Small intestine (tissue), 7 donors: ENCODE measurements around the gene PDHX. TPM values are rescaled to one million over a fixed set of nuclear protein-coding genes. Genes with fewer than 3 reads are reported as not detected.

ENCODE experiments used
- DNase-seq, 2 donors: peaks; one replicate each; pipeline versions ENCODE4 v3.0.0 to v3.0.0-alpha.2; 2013
- FAIRE-seq: peaks from 2 replicates; lab custom pipeline; 2012; peaks lifted over from hg19 to GRCh38; lab: Jason Lieb, UNC
- H3K27ac ChIP-seq, 3 donors: one replicate each; pipeline ENCODE4 v1.5.1; 2013; ENCODE audit warnings: low read length in 2 of 3, mild to moderate bottlenecking in 2 of 3, control low read depth in 1 of 3, inconsistent platforms in 1 of 3, low read depth in 1 of 3, moderate library complexity in 1 of 3
- H3K27me3 ChIP-seq, 3 donors: one replicate each; pipeline ENCODE4 v1.6.1; 2013; ENCODE audit warnings: low read length in 3 of 3, inconsistent platforms in 1 of 3; ENCODE audit not compliant: control insufficient read depth in 3 of 3, insufficient read depth in 3 of 3
- H3K36me3 ChIP-seq, 3 donors: one replicate each; pipeline ENCODE4 v1.6.1; 2013; ENCODE audit warnings: low read length in 3 of 3, inconsistent platforms in 1 of 3, low read depth in 1 of 3, mild to moderate bottlenecking in 1 of 3, moderate library complexity in 1 of 3; ENCODE audit not compliant: control insufficient read depth in 3 of 3, insufficient read depth in 2 of 3
- H3K4me1 ChIP-seq, 3 donors: one replicate each; pipeline ENCODE4 v1.6.1; 2013; ENCODE audit warnings: low read length in 2 of 3, inconsistent platforms in 1 of 3, low read depth in 1 of 3, mild to moderate bottlenecking in 1 of 3, moderate library complexity in 1 of 3; ENCODE audit not compliant: control insufficient read depth in 3 of 3, insufficient read depth in 2 of 3
- H3K4me3 ChIP-seq, 3 donors: one replicate each; pipeline ENCODE4 v1.5.1; 2013; ENCODE audit warnings: low read length in 3 of 3, control low read depth in 1 of 3, inconsistent platforms in 1 of 3, low read depth in 1 of 3, mild to moderate bottlenecking in 1 of 3, moderate library complexity in 1 of 3
- H3K9me3 ChIP-seq, 2 donors: one replicate each; pipeline ENCODE4 v1.6.1; 2013; ENCODE audit warnings: low read depth in 1 of 2, low read length in 1 of 2; ENCODE audit not compliant: control insufficient read depth in 2 of 2, insufficient read depth in 1 of 2
- WGBS, 3 donors: extraction: QIAGEN DNeasy Blood & Tissue Kit; methylation state at CpG; one replicate each; pipeline ENCODE4 v1.1.7; 2013; 5-methylcytosine and 5-hydroxymethylcytosine counted together
- polyA plus RNA-seq, 4 donors: library from polyadenylated mRNA; stranded (reverse) in 3 of 4; unstranded in 1 of 4; fragments of 200-250 nt in 3 of 4; fragments of 120-200 nt in 1 of 4; gene quantifications; one replicate each; pipeline versions ENCODE4 v1.2.1 to v1.2.3, GENCODE V29; 2013
- donor health status: healthy with polysubstance abuse.
- donor health status: control.
- donor health status: control.
- donor health status: Bipolar disorder and iron deficiency.
- donor health status: healthy.

Gene PDHX
- polyA plus RNA-seq, 4 donors = 15.7 to 29.0 (median 26.1) TPM

DNA sequence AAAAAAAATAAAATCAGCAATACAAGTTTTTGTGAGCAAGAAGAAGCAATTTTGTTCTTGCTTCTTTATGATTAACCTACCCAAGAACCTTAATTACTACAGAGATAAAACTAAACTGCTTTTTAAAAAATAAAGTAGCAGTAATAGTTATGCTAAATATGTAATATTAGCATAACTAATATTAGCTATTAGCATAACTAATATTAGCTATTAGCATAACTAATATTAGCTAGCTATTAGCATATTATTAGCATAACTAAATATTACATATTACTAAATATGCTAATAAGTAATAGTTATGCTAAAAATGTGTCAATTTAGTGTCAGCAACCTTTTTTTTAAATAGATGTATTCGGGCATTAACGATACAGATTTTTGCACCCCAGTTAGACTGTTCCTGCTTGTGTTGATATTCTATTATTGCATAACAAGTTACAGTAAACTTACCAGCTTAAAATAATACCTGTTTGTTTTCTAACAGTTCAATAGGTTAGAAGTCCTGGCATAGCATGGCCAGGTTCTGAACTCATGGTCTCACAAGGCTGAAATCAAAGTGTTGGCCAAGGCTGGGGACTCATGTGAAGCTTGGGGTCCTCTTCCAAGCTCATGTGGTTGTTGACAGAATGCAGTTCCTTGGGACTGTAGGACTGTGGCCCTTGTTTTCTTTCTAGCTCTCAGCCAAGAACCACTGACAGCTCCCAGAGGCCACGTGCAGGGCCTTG is 48.4 kb downstream of the PDHX start:
- Histone ChIP-seq H3K27me3 (no peaks in the 10 kb centered on the region), H3K4me3 (no peak overlapping the region), H3K9me3 (no peaks in the 10 kb centered on the region), H3K4me1 (no peaks in the 10 kb centered on the region), H3K27ac (no peak overlapping the region), H3K36me3 (peaks cover 3 to 19% (median 5%) of the 10 kb centered on the region in 3 donors)
- FAIRE-seq (no peak), DNase-seq (no peak)
- 68 to 81% (median 68%) methylated on average over 3 of the region's 3 CpGs for WGBS, 3 donors

DNA sequence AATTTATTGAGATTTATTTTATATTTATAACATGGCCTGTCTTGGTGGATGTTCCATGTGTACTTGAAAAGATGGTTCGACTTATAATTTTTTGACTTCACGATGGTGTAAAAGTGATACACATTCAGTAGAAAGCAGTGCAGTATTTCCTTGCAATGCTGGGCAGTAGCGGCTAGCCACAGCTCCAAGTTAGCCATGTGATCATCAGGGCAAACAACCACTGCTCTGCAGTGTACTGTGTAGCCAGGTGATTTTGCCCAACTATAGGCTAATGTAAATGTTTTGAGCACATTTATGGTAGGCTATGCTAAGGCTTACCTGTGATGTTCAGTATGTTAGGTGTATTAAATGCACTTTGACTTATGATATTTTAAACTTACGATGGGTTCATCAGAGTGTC is 52.4 kb downstream of the PDHX start:
- no peaks in the 10 kb centered on the region for H3K27me3 ChIP-seq
- FAIRE-seq = no peak
- 86 to 96% (median 92%) methylated on average over 4 of the region's 4 CpGs for WGBS, 3 donors

DNA sequence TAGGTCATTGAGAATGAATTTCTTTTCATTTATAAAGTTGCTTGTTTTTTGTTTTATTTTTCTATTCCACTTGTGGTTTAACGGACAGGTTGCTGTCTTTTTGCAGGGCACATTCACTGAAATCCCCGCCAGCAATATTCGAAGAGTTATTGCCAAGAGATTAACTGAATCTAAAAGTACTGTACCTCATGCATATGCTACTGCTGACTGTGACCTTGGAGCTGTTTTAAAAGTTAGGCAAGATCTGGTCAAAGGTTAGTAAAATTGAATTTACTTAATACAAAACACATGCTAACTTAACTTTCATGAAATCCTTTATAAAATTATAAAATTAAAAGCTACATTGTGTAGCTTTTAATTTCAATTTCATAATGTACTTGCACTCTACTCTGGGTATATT is 53.6 kb downstream of the PDHX start:
- H3K36me3 ChIP-seq = peaks cover 3 to 22% (median 5%) of the 10 kb centered on the region in 3 donors
- no peak overlapping the region for H3K4me3 ChIP-seq
- DNase-seq (no peak), FAIRE-seq (no peak)
- no peaks in the 10 kb centered on the region for H3K9me3 ChIP-seq
- 86 to 93% (median 88%) methylated on average over 3 of the region's 3 CpGs for WGBS, 3 donors
- no peak overlapping the region for H3K27ac ChIP-seq
- H3K27me3 ChIP-seq = no peaks in the 10 kb centered on the region
- H3K4me1 ChIP-seq = no peaks in the 10 kb centered on the region

More for the DNA sequence above, 52.4 kb downstream of the PDHX start:
- peaks cover 3 to 20% (median 5%) of the 10 kb centered on the region in 3 donors for H3K36me3 ChIP-seq
- no peaks in the 10 kb centered on the region for H3K9me3 ChIP-seq
- H3K4me1 ChIP-seq = no peaks in the 10 kb centered on the region
- no peak for DNase-seq
- H3K4me3 ChIP-seq = no peak overlapping the region
- H3K27ac ChIP-seq = no peak overlapping the region

DNA sequence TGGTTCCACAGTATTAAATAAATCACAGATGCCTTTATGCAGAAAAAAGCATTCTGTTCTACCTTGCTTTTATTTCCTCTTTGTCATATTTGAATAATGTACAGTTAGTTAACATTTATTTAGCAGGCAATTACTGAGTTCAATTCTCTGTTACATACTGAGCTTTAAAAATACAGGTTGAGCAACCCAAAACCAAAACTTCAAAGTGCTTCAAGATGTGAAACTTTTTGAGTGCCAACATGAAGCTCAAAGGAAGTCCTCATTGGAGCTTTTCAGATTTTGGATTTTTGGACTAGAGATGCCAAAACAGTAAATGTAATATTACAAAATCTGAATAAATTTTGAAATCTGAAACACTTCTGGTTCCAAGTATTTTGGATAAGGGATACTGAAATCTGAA is 54.1 kb downstream of the PDHX start:
- no peak overlapping the region for H3K4me3 ChIP-seq
- no peak for FAIRE-seq
- DNase-seq = no peak
- no peaks in the 10 kb centered on the region for H3K9me3 ChIP-seq
- H3K27me3 ChIP-seq = no peaks in the 10 kb centered on the region
- H3K4me1 ChIP-seq = no peaks in the 10 kb centered on the region
- peaks cover 3 to 20% (median 5%) of the 10 kb centered on the region in 3 donors for H3K36me3 ChIP-seq
- H3K27ac ChIP-seq = no peak overlapping the region

GRCh38 chr11:34971928-34972327 is 55.5 kb downstream of the PDHX start:
- no peaks in the 10 kb centered on the region for H3K9me3 ChIP-seq
- no peaks in the 10 kb centered on the region for H3K4me1 ChIP-seq
- peak; percentile 39 for FAIRE-seq
- DNase-seq = no peak
- 89 to 93% (median 92%) methylated on average over 1 of the region's 1 CpG for WGBS, 3 donors
- no peaks in the 10 kb centered on the region for H3K27me3 ChIP-seq
- H3K27ac ChIP-seq = no peak overlapping the region
- peaks cover 3 to 14% (median 3%) of the 10 kb centered on the region in 3 donors for H3K36me3 ChIP-seq
- no peak overlapping the region for H3K4me3 ChIP-seq

DNA sequence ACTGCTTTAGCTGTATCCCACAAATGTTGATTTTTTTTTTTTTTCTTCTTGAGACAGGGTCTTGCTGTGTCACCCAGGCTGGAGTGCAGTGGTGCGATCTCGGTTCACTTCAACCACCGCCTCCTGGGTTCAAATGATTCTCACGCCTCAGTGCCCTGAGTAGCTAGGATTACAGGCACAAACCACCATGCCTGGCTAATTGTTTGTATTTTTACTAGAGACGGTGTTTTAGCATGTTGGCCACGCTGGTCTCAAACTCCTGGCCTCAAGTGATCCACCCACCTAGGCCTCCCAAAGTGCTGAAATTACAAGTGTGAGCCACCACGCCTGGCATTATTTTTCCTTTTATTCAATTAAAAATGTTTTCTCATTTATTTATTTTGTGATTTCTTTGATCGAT is 55.9 kb downstream of the PDHX start:
- DNase-seq = no peak
- FAIRE-seq = no peak
- H3K4me3 ChIP-seq = no peak overlapping the region
- WGBS, 3 donors = 94 to 97% (median 95%) methylated on average over 8 of the region's 8 CpGs
- H3K27me3 ChIP-seq = no peaks in the 10 kb centered on the region
- peaks cover 3 to 14% (median 3%) of the 10 kb centered on the region in 3 donors for H3K36me3 ChIP-seq
- no peaks in the 10 kb centered on the region for H3K4me1 ChIP-seq
- H3K27ac ChIP-seq = no peak overlapping the region
- no peaks in the 10 kb centered on the region for H3K9me3 ChIP-seq

- DNase-seq (no peak), FAIRE-seq (peak; percentile 23)
- no peaks in the 10 kb centered on the region for H3K27me3 ChIP-seq
- no peak overlapping the region for H3K4me3 ChIP-seq
- H3K36me3 ChIP-seq = peaks cover 3 to 12% (median 3%) of the 10 kb centered on the region in 3 donors
- H3K27ac ChIP-seq = no peak overlapping the region
- H3K4me1 ChIP-seq = no peaks in the 10 kb centered on the region
- H3K9me3 ChIP-seq = no peaks in the 10 kb centered on the region
- 78 to 84% (median 79%) methylated on average over 2 of the region's 2 CpGs for WGBS, 3 donors
Measured at GRCh38 chr11:34972892-34973291, 56.5 kb downstream of the PDHX start.

DNA sequence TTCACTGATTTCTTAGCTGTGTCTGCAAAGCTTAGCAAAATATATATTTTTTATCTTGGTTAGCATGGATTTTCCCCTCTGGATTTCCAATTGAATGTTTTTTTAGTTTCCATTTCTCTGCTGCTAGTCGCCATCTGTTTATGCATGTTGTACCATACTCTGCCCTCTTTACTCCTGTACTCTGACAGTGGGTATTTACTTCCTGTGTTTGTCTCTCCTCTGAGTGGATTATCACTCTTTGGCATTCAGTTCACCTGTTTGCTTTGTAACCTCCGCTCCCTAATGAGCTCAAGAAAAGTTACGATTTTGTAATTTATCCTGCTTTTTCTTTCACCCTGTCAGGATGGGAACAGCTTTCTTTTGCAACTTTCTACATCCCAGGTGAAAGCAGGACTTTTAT is 59.1 kb downstream of the PDHX start:
- Histone ChIP-seq H3K36me3 (peaks cover 0 to 13% (median 2%) of the 10 kb centered on the region in 3 donors), H3K9me3 (no peaks in the 10 kb centered on the region), H3K27ac (no peak overlapping the region), H3K4me1 (no peaks in the 10 kb centered on the region), H3K27me3 (no peaks in the 10 kb centered on the region), H3K4me3 (no peak overlapping the region)
- no peak for FAIRE-seq
- WGBS, 3 donors = 91 to 94% (median 92%) methylated on average over 3 of the region's 3 CpGs
- DNase-seq = no peak
